DLD1 (cell line): Measurements from ENCODE around the gene SEMA4F.

Experiments used
- in situ Hi-C: cut with HindIII; loops from 2 replicates; pipeline ENCODE4 v1.10.0; 2017; ENCODE audit warnings: low sequenced_read_pairs

The SEMA4F gene

GRCh38 chr2:74703373-74703772, 49.3 kb downstream of the SEMA4F start:
- in situ Hi-C loops = no loop called here

- in situ Hi-C loops = no loop called here
Observed at GRCh38 chr2:74704216-74704615, 50.2 kb downstream of the SEMA4F start.

GRCh38 chr2:74706741-74707140, 52.7 kb downstream of the SEMA4F start:
- in situ Hi-C loops = no loop called here

- in situ Hi-C loops = no loop called here
Observed at GRCh38 chr2:74707837-74708236, 53.8 kb downstream of the SEMA4F start.

- in situ Hi-C loops = no loop called here
Observed at GRCh38 chr2:74708296-74708695, 54.2 kb downstream of the SEMA4F start.

- in situ Hi-C loops = no loop called here
Observed at GRCh38 chr2:74708883-74709282, 54.8 kb downstream of the SEMA4F start.

GRCh38 chr2:74712223-74713053, 58.4 kb downstream of the SEMA4F start:
- in situ Hi-C loops = no loop called here

GRCh38 chr2:74714691-74715080, 60.6 kb downstream of the SEMA4F start:
- in situ Hi-C loops = no loop called here

GRCh38 chr2:74715081-74715791, 61.2 kb downstream of the SEMA4F start:
- in situ Hi-C loops = no loop called here

GRCh38 chr2:74715880-74716279, 61.8 kb downstream of the SEMA4F start:
- in situ Hi-C loops = no loop called here

- in situ Hi-C loops = no loop called here
Observed at GRCh38 chr2:74719066-74719465, 65.0 kb downstream of the SEMA4F start.

- in situ Hi-C loops = no loop called here
Observed at GRCh38 chr2:74721316-74721715, 67.3 kb downstream of the SEMA4F start.

- in situ Hi-C loops = no loop called here
Observed at GRCh38 chr2:74724496-74724895, 70.4 kb downstream of the SEMA4F start.

GRCh38 chr2:74725287-74725686, 71.2 kb downstream of the SEMA4F start:
- in situ Hi-C loops = no loop called here

- in situ Hi-C loops = no loop called here
Observed at GRCh38 chr2:74728842-74729241, 74.8 kb downstream of the SEMA4F start.

- in situ Hi-C loops = no loop called here
Observed at GRCh38 chr2:74730530-74730929, 76.5 kb downstream of the SEMA4F start.
